ENCODE data around the gene PHACTR3.

The PHACTR3 gene

GRCh38 chr20:59574308-59574707 is 30.0 kb upstream of the PHACTR3 start:
- no peak for FAIRE-seq

GRCh38 chr20:59575216-59575615 is 29.1 kb upstream of the PHACTR3 start:
- FAIRE-seq, result no peak

DNA sequence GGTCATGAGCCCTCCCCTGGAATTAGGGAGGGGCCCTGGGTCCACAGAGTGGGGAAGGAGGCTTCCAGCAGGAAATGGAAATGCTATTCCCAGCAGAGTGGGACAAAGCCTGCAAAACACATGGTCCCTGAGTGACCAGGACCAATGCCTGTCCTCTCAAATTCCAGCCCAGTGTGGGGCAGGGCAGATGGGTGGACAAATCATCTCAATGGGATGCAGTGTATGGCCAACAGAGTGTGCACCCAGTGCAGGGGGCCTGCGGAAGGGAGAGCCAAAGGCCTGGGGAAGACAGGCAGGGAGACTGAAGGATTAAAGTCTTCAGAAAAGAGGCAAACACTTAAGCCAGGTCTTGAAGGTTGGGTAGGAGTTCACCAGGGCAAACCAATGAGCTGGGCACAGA is 28.7 kb upstream of the PHACTR3 start:
- FAIRE-seq, result no peak

DNA sequence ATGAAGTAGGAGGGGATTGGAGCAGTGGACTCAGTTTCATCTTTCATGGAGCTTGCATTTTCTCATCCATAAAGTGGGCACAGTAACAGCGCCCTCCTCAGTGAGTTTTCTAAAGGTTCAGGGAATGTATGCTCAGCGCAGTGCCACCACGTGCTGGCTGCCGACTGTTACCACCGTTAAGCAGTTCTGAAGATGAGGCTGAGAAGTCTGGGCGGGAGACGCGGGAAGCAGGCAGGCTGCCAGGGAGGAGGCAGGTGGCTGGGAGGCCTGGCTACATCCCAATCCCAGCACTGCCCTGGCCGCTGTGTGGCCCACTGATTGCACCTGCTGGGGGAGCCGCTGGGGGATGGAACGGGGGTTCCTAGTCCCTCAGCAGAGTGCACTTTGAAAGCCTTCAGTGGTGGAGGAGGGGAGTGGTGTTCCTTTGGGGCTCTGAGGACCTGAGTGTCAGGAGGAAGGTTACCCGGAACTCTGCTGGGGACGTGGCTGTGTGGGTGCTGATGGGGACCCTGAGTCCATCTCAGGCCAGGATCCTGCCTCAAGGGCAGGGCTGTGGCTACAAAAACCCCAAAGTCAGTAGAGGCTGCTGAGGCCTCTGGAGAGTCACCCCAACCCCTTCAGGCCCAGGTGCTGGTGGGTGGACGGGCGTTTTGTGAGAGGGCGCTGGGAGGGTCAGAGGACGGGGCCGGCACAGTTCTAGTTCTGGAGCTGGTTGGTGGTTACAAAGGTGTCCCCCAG is 28.0 kb upstream of the PHACTR3 start:
- FAIRE-seq, result no peak

GRCh38 chr20:59577037-59577808 is 27.1 kb upstream of the PHACTR3 start:
- FAIRE-seq, result no peak

DNA sequence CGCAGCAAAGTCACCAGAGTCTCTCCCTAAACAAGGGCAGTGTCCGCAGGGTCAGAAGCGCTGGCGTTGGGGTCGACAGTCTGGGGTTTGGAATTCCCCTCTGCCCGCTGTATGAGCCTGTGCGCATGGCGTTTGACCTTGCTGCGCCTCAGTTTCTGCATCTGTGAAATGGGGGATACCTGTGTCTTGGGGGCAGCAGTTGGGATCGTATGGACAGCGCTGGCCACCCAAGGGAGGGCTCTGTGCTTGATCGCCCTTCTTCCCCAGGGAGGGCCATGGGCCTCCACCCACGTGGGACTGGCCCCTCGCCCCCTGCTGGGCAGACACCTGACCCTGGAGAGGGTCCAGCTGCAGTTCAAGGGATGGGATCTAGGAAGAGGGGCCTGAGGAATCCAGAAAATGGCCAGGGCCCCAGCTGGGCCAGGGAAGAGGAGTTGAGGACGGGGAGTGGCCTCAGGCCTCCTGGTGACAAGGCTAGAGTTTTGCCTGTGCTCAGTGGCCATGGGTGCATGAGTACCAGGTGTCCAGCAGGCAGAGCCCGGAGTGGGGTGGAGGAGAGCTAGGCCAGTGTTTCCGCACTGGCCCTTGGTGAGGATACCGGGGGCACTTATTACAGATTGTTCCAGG is 26.4 kb upstream of the PHACTR3 start:
- no peak for FAIRE-seq

GRCh38 chr20:59578436-59579403 is 25.6 kb upstream of the PHACTR3 start:
- no peak for FAIRE-seq

- FAIRE-seq, result no peak
Observed at GRCh38 chr20:59579404-59580145, 24.8 kb upstream of the PHACTR3 start.

DNA sequence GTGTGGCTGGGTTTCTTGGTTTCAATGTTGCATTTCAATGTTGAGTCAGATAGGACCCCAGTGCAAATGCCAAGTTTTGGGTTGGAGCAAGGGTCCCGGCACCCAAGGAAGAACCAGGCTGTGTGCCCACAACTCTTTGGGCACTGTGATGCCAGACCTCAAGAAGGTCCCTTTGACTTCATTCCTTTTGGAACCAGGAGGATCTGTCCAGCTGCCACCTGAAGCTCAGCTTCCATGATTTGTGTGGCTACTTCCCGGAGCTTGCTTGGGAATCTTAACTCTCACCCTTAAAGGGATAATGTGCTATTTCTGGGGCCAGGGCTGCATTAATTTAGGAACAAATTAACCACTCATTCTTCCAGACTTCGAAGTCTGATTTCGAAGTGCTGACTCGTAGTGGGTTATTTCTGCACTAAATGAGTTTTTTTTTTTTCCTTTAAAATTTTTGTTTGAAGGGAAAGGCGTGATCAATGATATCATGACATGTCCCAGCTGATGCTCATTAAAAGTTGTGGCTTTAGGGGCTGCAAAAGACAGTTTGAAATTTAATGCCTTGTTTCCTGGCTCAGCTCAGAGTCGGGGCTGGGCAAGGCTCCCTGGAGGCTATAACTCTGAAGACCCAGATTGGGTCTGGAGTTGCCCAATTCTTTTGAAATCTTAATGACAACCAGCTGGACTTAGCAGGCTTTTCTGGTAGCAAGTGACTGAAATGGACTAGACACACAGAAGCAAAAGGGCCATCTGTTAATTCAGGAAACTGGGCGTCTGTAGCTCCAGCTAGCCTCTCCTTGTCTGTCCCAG is 24.0 kb upstream of the PHACTR3 start:
- FAIRE-seq, result no peak

DNA sequence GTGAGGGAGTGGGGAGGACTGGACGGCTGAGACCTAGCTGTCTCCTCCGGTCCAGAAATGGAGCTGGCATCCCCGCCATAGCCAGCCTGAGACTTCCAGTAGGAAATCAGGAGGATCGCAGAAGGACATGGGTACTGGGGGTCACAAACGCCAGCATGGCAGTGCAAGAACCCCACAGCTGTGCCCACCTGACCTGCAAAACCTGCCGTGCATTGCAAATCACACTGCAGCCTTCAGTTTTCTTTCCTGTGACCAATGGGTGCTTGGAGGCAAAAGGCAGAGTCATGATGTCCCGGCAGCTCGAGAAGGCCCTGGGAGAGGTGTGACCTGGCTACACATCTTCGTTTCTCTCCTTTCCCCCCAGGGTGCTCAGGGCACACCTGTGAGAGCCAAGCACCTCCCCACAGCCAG is 23.3 kb upstream of the PHACTR3 start:
- no peak for FAIRE-seq

- FAIRE-seq, result no peak
Observed at GRCh38 chr20:59581993-59582679, 22.2 kb upstream of the PHACTR3 start.

GRCh38 chr20:59583428-59584277 is 20.7 kb upstream of the PHACTR3 start:
- FAIRE-seq, result no peak

DNA sequence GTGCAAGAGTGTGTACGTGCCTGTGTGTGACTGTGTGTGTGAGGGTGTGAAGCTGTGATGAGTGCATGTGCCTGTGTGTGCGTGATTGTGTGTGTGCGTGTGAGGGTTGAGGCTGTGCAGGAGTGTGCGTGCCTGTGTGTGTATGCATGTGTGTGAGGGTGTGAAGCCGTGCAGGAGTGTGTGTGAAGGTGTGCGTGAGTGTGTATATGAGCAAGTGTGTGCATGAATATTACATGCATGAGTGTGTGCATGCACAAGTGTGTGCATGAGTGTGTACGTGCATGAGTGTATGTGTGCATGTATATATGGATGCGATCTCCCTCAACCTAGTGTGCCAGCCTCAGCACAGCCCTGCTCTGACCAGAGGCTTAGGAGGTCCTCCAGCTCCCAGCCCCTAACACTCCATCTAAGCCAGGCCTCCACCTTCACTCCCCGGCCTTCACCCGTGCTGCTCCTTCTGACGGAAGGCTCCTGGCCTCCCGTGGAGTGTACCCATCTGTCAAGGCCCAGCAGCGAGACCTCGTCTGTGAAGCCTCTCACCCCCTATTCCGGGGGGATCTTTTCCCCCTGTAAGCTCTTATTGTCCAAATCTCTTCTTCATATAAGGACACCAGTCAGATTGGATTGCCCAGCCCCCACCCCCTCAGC is 19.9 kb upstream of the PHACTR3 start:
- no peak for FAIRE-seq

DNA sequence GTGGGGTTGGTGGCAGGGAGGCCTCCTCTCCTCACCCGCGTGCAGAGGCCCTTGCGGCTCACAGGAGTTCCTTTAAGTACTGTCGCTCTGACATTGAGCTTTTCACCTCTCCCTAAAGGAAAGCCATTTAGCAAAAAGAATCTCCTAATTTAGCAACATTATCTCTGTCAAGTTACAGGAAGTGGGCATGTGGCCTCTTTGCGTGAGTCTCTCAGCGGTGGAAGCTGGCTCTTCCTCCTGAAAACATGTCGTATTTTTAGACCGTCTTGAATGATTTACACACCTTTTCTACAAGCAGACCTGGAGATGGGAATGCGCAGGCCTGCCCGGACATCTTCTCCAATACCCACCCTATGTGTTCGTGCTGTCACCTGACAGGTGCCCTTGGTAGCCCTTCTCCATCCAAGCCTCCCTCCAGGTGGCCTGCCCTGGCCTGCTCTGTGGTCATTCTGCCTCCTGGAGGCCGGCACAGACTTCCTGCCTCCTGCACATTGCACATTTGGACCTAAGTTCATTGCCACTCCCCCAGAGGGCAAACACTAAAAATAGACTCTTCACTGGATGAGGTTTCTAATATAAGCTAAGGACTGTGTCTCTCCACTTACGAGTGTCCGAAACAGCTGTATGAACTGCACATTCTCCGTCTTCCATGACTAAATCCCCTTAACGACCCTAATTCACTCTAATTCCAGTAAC is 18.5 kb upstream of the PHACTR3 start:
- no peak for FAIRE-seq

- no peak for FAIRE-seq
Observed at GRCh38 chr20:59586613-59587012, 17.7 kb upstream of the PHACTR3 start.

DNA sequence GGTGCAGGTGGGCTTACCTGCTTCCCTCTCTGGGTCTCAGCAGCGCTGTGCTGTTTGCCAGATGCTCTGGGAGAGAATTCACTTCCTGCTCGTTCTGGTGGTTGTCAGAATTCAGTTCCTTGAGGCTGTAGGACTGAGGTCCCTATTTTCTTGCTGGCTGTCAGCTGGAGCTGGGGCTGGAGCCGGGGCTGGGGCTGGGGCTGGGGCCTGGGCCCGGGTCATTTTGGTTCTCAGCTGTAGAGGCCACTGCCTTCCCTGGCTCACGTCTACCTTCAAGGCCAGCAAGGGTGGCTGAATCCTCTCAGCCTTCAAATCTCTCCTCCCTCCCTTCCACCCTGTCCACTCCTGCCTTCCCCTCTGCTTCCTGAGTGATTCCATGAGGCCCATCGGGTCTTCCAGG is 16.8 kb upstream of the PHACTR3 start:
- FAIRE-seq, result no peak

GRCh38 chr20:59588236-59588855 is 16.0 kb upstream of the PHACTR3 start:
- no peak for FAIRE-seq

Measured in A204.1 (cell line).